A549 (cell line): ENCODE data around the gene TPRKB. TPM values are rescaled to one million over a fixed set of nuclear protein-coding genes. Genes with fewer than 3 reads are reported as not detected.

Source experiments
- ATAC-seq, 2 experiments: fragments of 200-7000 bp in 1 of 2; fragments of >200 bp in 1 of 2; cut with Nextera tagmentation in 1 of 2; cut with Tn5 transposase in 1 of 2; 3 replicates each; pipeline versions ENCODE4 v1.8.0 to v1.9.1; 2018 to 2020; ENCODE audit warnings: mild to moderate bottlenecking in 1 of 2, moderate library complexity in 1 of 2
- CTCF ChIA-PET: fragments of 300-600 bp; sonication (Branson Sonifier 250); formaldehyde crosslinking; extraction: SDS; loops from one replicate; lab custom pipeline; 2021; ENCODE audit warnings: antibody characterized with exemption, inconsistent platforms; lab: Yijun Ruan, JAX
- POLR2A ChIA-PET: fragments of 350-600 bp; formaldehyde crosslinking; extraction: SDS; loops from one replicate; lab custom pipeline; 2021; ENCODE audit warnings: antibody characterized with exemption, inconsistent platforms; lab: Yijun Ruan, JAX
- DNase-seq, 2 experiments: peaks; one replicate each; pipeline versions ENCODE4 v3.0.0 to v3.0.0-alpha.2; 2011 to 2016; ENCODE audit warnings: low read depth in 1 of 2, low spot score in 1 of 2
- FAIRE-seq: peaks from 2 replicates; lab custom pipeline; 2011; peaks lifted over from hg19 to GRCh38; lab: Jason Lieb, UNC
- H3K27ac ChIP-seq, 2 experiments: fragments of >200 bp; sonication (Bioruptor Twin); formaldehyde crosslinking; 3 replicates each; pipeline ENCODE4 v1.5.1; 2016 to 2017
- H3K4me1 ChIP-seq: fragments of >200 bp; sonication (Bioruptor Twin); formaldehyde crosslinking; 3 replicates; pipeline ENCODE4 v1.6.1; 2016
- H3K4me2 ChIP-seq: fragments of >200 bp; sonication (Bioruptor Twin); formaldehyde crosslinking; 3 replicates; pipeline ENCODE4 v1.6.1; 2016
- H3K4me3 ChIP-seq: fragments of >200 bp; sonication (Bioruptor Twin); formaldehyde crosslinking; 3 replicates; pipeline ENCODE4 v1.5.1; 2016
- H3K9me3 ChIP-seq: fragments of >200 bp; sonication (Bioruptor Twin); formaldehyde crosslinking; 3 replicates; pipeline ENCODE4 v1.6.1; 2016
- CBX2 ChIP-seq: fragments of 200-600 bp; sonication (generic); IDR thresholded peaks from 2 replicates; pipeline ENCODE4 v1.6.1; 2016; ENCODE audit warnings: low read depth, mild to moderate bottlenecking, borderline replicate concordance
- CHD2 ChIP-seq: fragments of 150-350 bp; IDR thresholded peaks from 2 replicates; pipeline ENCODE4 v1.6.1; 2014; ENCODE audit warnings: low read length; ENCODE audit not compliant: partially characterized antibody
- CHD4 ChIP-seq: fragments of 200-600 bp; sonication (generic); IDR thresholded peaks from 2 replicates; pipeline ENCODE4 v1.6.1; 2016; ENCODE audit warnings: antibody characterized with exemption, mild to moderate bottlenecking, borderline replicate concordance
- ELK1 ChIP-seq: fragments of 150-350 bp; IDR thresholded peaks from 2 replicates; pipeline ENCODE4 v1.6.1; 2014; ENCODE audit warnings: low read depth, mild to moderate bottlenecking, low read length
- EP300 ChIP-seq, 2 experiments: fragments of >200 bp; sonication (Bioruptor Twin); formaldehyde crosslinking; IDR thresholded peaks; 2 replicates in 1 of 2; 3 replicates in 1 of 2; pipeline ENCODE4 v1.6.1; 2016 to 2017
- MYC ChIP-seq: IDR thresholded peaks from 2 replicates; pipeline ENCODE4 v1.6.1; 2012; ENCODE audit warnings: mild to moderate bottlenecking, inconsistent platforms, low read length, improper control_type of control experiment, borderline replicate concordance
- NFE2L2 ChIP-seq: fragments of 150-350 bp; conservative IDR thresholded peaks from 2 replicates; pipeline ENCODE4 v1.6.1; 2014; ENCODE audit warnings: low read length
- NPAS2 ChIP-seq: fragments of 250-450 bp; sonication (Bioruptor Pico); IDR thresholded peaks from 2 replicates; pipeline ENCODE4 v1.8.0; 2022; ENCODE audit warnings: mild to moderate bottlenecking, moderate library complexity, borderline replicate concordance
- PHF8 ChIP-seq: fragments of 200-600 bp; sonication (generic); IDR thresholded peaks from 2 replicates; pipeline ENCODE4 v1.6.1; 2016; ENCODE audit warnings: low read depth, mild to moderate bottlenecking, antibody characterized with exemption, moderate library complexity, borderline replicate concordance
- POLR2A ChIP-seq: IDR thresholded peaks from 2 replicates; pipeline ENCODE4 v1.6.1; 2012; ENCODE audit warnings: mild to moderate bottlenecking, low read length
- RAD21 ChIP-seq, 2 experiments: fragments of >200 bp in 1 of 2; sonication (Bioruptor Twin) in 1 of 2; formaldehyde crosslinking in 1 of 2; IDR thresholded peaks in 1 of 2; conservative IDR thresholded peaks in 1 of 2; 2 replicates in 1 of 2; 3 replicates in 1 of 2; pipeline ENCODE4 v1.6.1; 2012 to 2018; ENCODE audit warnings: inconsistent platforms in 1 of 2
- RARB ChIP-seq: fragments of 250-450 bp; sonication (Bioruptor Pico); IDR thresholded peaks from 2 replicates; pipeline ENCODE4 v1.8.0; 2021; ENCODE audit warnings: mild to moderate bottlenecking, moderate library complexity
- REST ChIP-seq: fragments of 200-600 bp; sonication (generic); IDR thresholded peaks from 2 replicates; pipeline ENCODE4 v1.6.1; 2016; ENCODE audit warnings: antibody characterized with exemption, mild to moderate bottlenecking, moderate library complexity
- RNF2 ChIP-seq: fragments of 200-600 bp; sonication (generic); IDR thresholded peaks from 2 replicates; pipeline ENCODE4 v1.6.1; 2016; ENCODE audit warnings: low read depth, mild to moderate bottlenecking, antibody characterized with exemption, moderate library complexity, borderline replicate concordance
- SMC3 ChIP-seq: fragments of >200 bp; sonication (Bioruptor Twin); formaldehyde crosslinking; IDR thresholded peaks from 3 replicates; pipeline ENCODE4 v1.6.1; 2018; ENCODE audit warnings: inconsistent platforms
- USF2 ChIP-seq: fragments of 450-650 bp; IDR thresholded peaks from 2 replicates; pipeline ENCODE4 v1.6.1; 2014; ENCODE audit warnings: antibody characterized with exemption
- ZFP36 ChIP-seq: fragments of 450-650 bp; IDR thresholded peaks from 2 replicates; pipeline ENCODE4 v1.6.1; 2014; ENCODE audit warnings: borderline replicate concordance; ENCODE audit not compliant: partially characterized antibody
- WGBS: methylation state at CpG from one replicate; pipeline ENCODE4 v1.1.6; 2017; ENCODE audit errors: missing lambda C conversion rate; 5-methylcytosine and 5-hydroxymethylcytosine counted together
- polyA plus RNA-seq, 4 experiments: library from polyadenylated mRNA; depleted of rRNA in 3 of 4; stranded (reverse); fragments of >200 nt; fragmentation: RNase III in 1 of 4; extraction: RNeasy Plus Mini Kit Qiagen cat#74134 plus additional on column Dnase treatment in 1 of 4; gene quantifications; 2 replicates in 3 of 4; 3 replicates in 1 of 4; pipeline ENCODE4 v1.2.3, GENCODE V29; 2011 to 2017
- TF ChIP-seq, protein P1 (sequence below): IDR thresholded peaks from 2 replicates; pipeline ENCODE4 v1.6.1; 2012; ENCODE audit warnings: low read depth, borderline replicate concordance
- TF ChIP-seq, protein P2 (sequence below): fragments of 250-450 bp; sonication (Bioruptor Pico); IDR thresholded peaks from 2 replicates; pipeline ENCODE4 v1.5.0; 2021; ENCODE audit warnings: mild to moderate bottlenecking, moderate library complexity, borderline replicate concordance
- TF ChIP-seq, protein P3 (sequence below): fragments of >200 bp; sonication (Bioruptor Twin); formaldehyde crosslinking; IDR thresholded peaks from 2 replicates; pipeline ENCODE4 v1.6.1; 2016

The TPRKB gene
- polyA plus RNA-seq, 2 of the 4 experiments (the other 2 are of a cell fraction) = 115 to 144 TPM

GRCh38 chr2:73762571-73762970 is 25.4 kb upstream of the TPRKB start:
- Histone ChIP-seq H3K27ac (no peak overlapping the region), H3K4me1 (no peaks in the 10 kb centered on the region), H3K9me3 (no peaks in the 10 kb centered on the region), H3K4me3 (no peak overlapping the region), H3K4me2 (no peak overlapping the region)
- no peak for TF ChIP-seq CHD2
- ChIA-PET POLR2A (no interaction called here), CTCF (no interaction called here)
- DNase-seq (no peak), FAIRE-seq (no peak), ATAC-seq (no peak)
- 26% methylated on average over 1 of the region's 1 CpG for WGBS

GRCh38 chr2:73759904-73760303 is 22.8 kb upstream of the TPRKB start:
- WGBS = 93% methylated on average over 2 of the region's 2 CpGs
- DNase-seq (no peak), FAIRE-seq (no peak), ATAC-seq (no peak)
- Histone ChIP-seq H3K4me1 (no peaks in the 10 kb centered on the region), H3K4me2 (no peak overlapping the region), H3K9me3 (peaks cover 2% of the 10 kb centered on the region; the same call in 1 of the 3 replicates), H3K4me3 (no peak overlapping the region), H3K27ac (no peak overlapping the region)
- ChIA-PET POLR2A (interaction anchor here (1.8 kb wide), 1 partner anchor 23 kb away, joined by 8 read pairs; the partner anchor contains the start of gene TPRKB), CTCF (interaction anchor here (1.1 to 1.4 kb wide), 4 partner anchors 10 to 502 kb away, joined by 3 to 4 read pairs (median 3); no protein-coding TSS in a partner anchor)
- TF ChIP-seq, protein P1, sequence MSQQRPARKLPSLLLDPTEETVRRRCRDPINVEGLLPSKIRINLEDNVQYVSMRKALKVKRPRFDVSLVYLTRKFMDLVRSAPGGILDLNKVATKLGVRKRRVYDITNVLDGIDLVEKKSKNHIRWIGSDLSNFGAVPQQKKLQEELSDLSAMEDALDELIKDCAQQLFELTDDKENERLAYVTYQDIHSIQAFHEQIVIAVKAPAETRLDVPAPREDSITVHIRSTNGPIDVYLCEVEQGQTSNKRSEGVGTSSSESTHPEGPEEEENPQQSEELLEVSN = no peak
- no peak for TF ChIP-seq EP300 (IDR thresholded peaks at IDR 0.05)
- no peak for TF ChIP-seq POLR2A
- TF ChIP-seq PHF8 = no peak
- TF ChIP-seq ELK1 = no peak
- TF ChIP-seq CBX2 = no peak
- TF ChIP-seq REST = no peak
- no peak for TF ChIP-seq RARB (CRISPR knock-in tag)
- TF ChIP-seq SMC3 = no peak
- no peak for TF ChIP-seq MYC
- TF ChIP-seq USF2 = no peak
- TF ChIP-seq, protein P2, sequence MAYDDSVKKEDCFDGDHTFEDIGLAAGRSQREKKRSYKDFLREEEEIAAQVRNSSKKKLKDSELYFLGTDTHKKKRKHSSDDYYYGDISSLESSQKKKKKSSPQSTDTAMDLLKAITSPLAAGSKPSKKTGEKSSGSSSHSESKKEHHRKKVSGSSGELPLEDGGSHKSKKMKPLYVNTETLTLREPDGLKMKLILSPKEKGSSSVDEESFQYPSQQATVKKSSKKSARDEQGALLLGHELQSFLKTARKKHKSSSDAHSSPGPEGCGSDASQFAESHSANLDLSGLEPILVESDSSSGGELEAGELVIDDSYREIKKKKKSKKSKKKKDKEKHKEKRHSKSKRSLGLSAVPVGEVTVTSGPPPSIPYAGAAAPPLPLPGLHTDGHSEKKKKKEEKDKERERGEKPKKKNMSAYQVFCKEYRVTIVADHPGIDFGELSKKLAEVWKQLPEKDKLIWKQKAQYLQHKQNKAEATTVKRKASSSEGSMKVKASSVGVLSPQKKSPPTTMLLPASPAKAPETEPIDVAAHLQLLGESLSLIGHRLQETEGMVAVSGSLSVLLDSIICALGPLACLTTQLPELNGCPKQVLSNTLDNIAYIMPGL = no peak
- TF ChIP-seq NFE2L2 = no peak
- TF ChIP-seq RAD21 (conservative IDR thresholded peaks at IDR 0.05 in 1 of 2, IDR thresholded peaks at IDR 0.05 in 1 of 2) = no peak
- no peak for TF ChIP-seq ZFP36
- no peak for TF ChIP-seq NPAS2 (CRISPR knock-in tag)
- no peak for TF ChIP-seq CHD4
- TF ChIP-seq CHD2 = no peak
- TF ChIP-seq, protein P3, sequence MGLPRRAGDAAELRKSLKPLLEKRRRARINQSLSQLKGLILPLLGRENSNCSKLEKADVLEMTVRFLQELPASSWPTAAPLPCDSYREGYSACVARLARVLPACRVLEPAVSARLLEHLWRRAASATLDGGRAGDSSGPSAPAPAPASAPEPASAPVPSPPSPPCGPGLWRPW = no peak
- no peak for TF ChIP-seq RNF2
